Right atrium auricular region (tissue), 2 donors: ENCODE results near the gene TMEM225B. TPM values are rescaled to one million over a fixed set of nuclear protein-coding genes. Genes with fewer than 3 reads are reported as not detected.
"Not testable (repeated sequence)": the region's sequence is repeated elsewhere in the genome, so short reads cannot be mapped to it uniquely, and the experiment has no call there.

Experiments used
- DNase-seq: peaks from one replicate; pipeline ENCODE4 v3.0.0-alpha.2; 2019; ENCODE audit warnings: low spot score
- H3K27ac ChIP-seq, 2 donors: fragments of 200-600 bp; sonication (generic); 1 replicate in 1 of 2; 2 replicates in 1 of 2; pipeline ENCODE4 v1.5.1; 2016 to 2019
- H3K27me3 ChIP-seq, 2 donors: fragments of 200-600 bp; sonication (generic); one replicate each; pipeline versions ENCODE4 v1.5.1 to v1.6.0; 2017 to 2019
- H3K36me3 ChIP-seq: fragments of 200-600 bp; sonication (generic); one replicate; pipeline ENCODE4 v1.5.1; 2016
- H3K4me1 ChIP-seq, 2 donors: fragments of 200-600 bp; sonication (generic); one replicate each; pipeline versions ENCODE4 v1.5.1 to v1.6.0; 2017 to 2019
- H3K4me3 ChIP-seq, 2 donors: fragments of 200-600 bp; sonication (generic); 1 replicate in 1 of 2; 2 replicates in 1 of 2; pipeline ENCODE4 v1.5.1; 2017 to 2019; ENCODE audit warnings: mild to moderate bottlenecking in 1 of 2, moderate library complexity in 1 of 2
- H3K9me3 ChIP-seq, 2 donors: fragments of 200-600 bp; sonication (generic); one replicate each; pipeline ENCODE4 v1.5.1; 2019
- total RNA-seq, 2 donors: library from RNA; depleted of rRNA; stranded (reverse); fragments of >200 nt; gene quantifications; one replicate each; pipeline ENCODE4 v1.1.0, GENCODE V29; 2016
- TF ChIP-seq, protein P1 (sequence below), 2 donors: fragments of 200-600 bp; sonication (generic); IDR thresholded peaks; one replicate each; pipeline ENCODE4 v1.5.1; 2019; ENCODE audit warnings: antibody characterized with exemption in 2 of 2

Gene TMEM225B
- total RNA-seq, 2 donors from 2014 or later: not detected

GRCh38 chr7:99561737-99562051, 36.4 kb upstream of the TMEM225B start:
- Histone ChIP-seq H3K4me3 (no peak overlapping the region), H3K27ac (no peak overlapping the region), H3K4me1 (peaks cover 0 to 46% of the 10 kb centered on the region in 2 donors), H3K9me3 (no peaks in the 10 kb centered on the region), H3K27me3 (no peaks in the 10 kb centered on the region), H3K36me3 (peaks cover 54% of the 10 kb centered on the region)
- TF ChIP-seq, protein P1, sequence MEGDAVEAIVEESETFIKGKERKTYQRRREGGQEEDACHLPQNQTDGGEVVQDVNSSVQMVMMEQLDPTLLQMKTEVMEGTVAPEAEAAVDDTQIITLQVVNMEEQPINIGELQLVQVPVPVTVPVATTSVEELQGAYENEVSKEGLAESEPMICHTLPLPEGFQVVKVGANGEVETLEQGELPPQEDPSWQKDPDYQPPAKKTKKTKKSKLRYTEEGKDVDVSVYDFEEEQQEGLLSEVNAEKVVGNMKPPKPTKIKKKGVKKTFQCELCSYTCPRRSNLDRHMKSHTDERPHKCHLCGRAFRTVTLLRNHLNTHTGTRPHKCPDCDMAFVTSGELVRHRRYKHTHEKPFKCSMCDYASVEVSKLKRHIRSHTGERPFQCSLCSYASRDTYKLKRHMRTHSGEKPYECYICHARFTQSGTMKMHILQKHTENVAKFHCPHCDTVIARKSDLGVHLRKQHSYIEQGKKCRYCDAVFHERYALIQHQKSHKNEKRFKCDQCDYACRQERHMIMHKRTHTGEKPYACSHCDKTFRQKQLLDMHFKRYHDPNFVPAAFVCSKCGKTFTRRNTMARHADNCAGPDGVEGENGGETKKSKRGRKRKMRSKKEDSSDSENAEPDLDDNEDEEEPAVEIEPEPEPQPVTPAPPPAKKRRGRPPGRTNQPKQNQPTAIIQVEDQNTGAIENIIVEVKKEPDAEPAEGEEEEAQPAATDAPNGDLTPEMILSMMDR (IDR thresholded peaks at IDR 0.05): no peak
- no peak for DNase-seq

DNA sequence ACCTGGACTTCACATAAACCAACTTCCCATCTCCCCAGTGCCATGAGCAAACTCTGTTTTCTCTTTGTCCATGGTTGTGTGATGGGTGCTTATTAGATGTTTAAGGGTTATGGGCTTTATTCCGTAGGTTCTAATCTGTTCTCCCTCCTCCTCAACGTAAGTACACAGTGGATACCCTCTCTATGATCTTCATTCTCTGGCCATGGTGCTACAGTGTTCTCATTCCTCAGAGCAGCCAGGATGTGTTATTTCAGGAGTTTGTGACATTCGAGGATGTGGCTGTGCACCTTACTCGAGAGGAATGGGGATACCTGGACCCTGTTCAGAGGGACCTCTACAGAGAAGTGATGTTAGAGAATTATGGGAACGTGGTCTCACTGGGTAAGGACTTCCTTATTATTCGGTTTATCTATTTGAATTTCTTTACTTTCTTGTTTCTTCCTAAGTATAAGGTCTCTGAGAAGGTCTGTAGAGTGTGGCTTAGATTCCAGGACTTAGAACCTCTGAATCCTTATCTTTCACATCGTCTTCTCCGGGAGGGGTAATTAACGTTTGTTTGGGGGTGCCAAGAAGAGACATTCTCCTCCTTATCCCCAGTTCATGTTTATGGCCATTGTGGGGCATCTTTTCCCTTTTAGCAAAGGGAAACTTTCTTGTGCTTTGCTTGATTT, 35.8 kb upstream of the TMEM225B start:
- Histone ChIP-seq H3K27me3 (no peaks in the 10 kb centered on the region), H3K9me3 (no peaks in the 10 kb centered on the region), H3K27ac (peak overlapping the region in 1 of 2 donors; percentile 17), H3K4me3 (no peak overlapping the region), H3K4me1 (peaks cover 0 to 40% of the 10 kb centered on the region in 2 donors), H3K36me3 (peaks cover 54% of the 10 kb centered on the region)
- DNase-seq: no peak
- TF ChIP-seq, protein P1 (IDR thresholded peaks at IDR 0.05): no peak

GRCh38 chr7:99562832-99563231, 35.2 kb upstream of the TMEM225B start:
- H3K27ac ChIP-seq: peak overlapping the region in 1 of 2 donors; percentile 35
- no peak overlapping the region for H3K4me3 ChIP-seq
- H3K9me3 ChIP-seq: no peaks in the 10 kb centered on the region
- H3K4me1 ChIP-seq: peaks cover 0 to 35% of the 10 kb centered on the region in 2 donors
- H3K36me3 ChIP-seq: peaks cover 54% of the 10 kb centered on the region
- DNase-seq: no peak
- no peaks in the 10 kb centered on the region for H3K27me3 ChIP-seq
- TF ChIP-seq, protein P1 (IDR thresholded peaks at IDR 0.05): no peak

GRCh38 chr7:99563650-99564049, 34.4 kb upstream of the TMEM225B start:
- no peak overlapping the region for H3K4me3 ChIP-seq
- DNase-seq: no peak
- H3K27ac ChIP-seq: no peak overlapping the region
- no peaks in the 10 kb centered on the region for H3K9me3 ChIP-seq
- H3K36me3 ChIP-seq: peaks cover 57% of the 10 kb centered on the region
- TF ChIP-seq, protein P1 (IDR thresholded peaks at IDR 0.05): no peak
- peaks cover 0 to 35% of the 10 kb centered on the region in 2 donors for H3K4me1 ChIP-seq
- H3K27me3 ChIP-seq: no peaks in the 10 kb centered on the region

DNA sequence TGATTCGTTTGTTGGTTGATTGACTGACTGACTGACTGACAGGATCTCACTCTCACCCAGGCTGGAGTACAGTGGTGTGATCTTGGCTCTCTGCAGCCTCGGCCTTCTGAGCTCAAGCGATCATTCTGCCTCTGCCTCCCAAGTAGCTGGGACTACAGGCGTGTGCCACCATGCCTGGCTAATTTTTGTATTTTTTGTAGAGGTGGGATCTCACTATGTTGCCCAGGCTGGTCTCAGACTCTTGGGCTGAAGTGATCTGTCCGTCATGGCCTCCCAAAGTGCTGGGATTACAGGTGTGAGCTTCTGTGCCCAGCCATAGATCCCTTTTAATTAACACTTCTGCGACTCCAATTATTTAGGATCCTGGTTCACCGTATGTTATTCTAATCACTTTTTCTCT, 29.3 kb upstream of the TMEM225B start:
- H3K27me3 ChIP-seq, H3K27ac ChIP-seq, DNase-seq, H3K4me1 ChIP-seq, H3K9me3 ChIP-seq, H3K4me3 ChIP-seq: not testable (repeated sequence)
- H3K36me3 ChIP-seq: peaks cover 56% of the 10 kb centered on the region

DNA sequence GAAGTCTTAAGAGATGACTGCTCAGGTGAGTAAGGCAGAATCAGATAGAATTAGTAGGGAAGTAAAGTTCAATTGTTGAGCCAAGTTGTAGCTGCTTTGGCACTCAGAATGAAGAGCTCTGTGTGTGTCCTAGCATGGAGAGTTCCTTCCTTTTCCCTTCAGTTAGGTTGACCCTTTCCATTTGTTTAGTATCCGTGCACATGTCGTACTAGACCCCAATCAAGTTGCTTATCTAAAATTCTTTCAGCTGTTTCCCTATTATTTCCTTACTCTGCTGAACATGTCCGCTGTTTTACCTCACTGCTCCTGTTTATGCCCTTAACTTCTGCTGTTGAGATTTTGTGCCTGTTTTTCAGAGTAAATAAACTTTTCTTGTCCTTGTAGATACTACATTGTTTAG, 26.3 kb upstream of the TMEM225B start:
- no peak for DNase-seq
- Histone ChIP-seq H3K27me3 (no peaks in the 10 kb centered on the region), H3K27ac (no peak overlapping the region), H3K4me3 (no peak overlapping the region), H3K4me1 (no peaks in the 10 kb centered on the region), H3K36me3 (peaks cover 37% of the 10 kb centered on the region), H3K9me3 (no peaks in the 10 kb centered on the region)
- TF ChIP-seq, protein P1 (IDR thresholded peaks at IDR 0.05): no peak
